A172 (cell line): ENCODE results near the gene PNMA8B. TPM values are rescaled to one million over a fixed set of nuclear protein-coding genes. Genes with fewer than 3 reads are reported as not detected.
"Not testable (repeated sequence)": the region's sequence is repeated elsewhere in the genome, so short reads cannot be mapped to it uniquely, and the experiment has no call there.

Source experiments
- DNase-seq: peaks from one replicate; pipeline ENCODE4 v3.0.0-alpha.2; 2015; ENCODE audit warnings: low spot score
- total RNA-seq: library from RNA; depleted of rRNA; stranded (reverse); fragments of >200 nt; shearing (Covaris generic); gene quantifications from 2 replicates; pipeline ENCODE4 v1.2.3, GENCODE V29; 2014

The PNMA8B gene
- total RNA-seq, 1 experiment from 2014 or later, result not detected

DNA sequence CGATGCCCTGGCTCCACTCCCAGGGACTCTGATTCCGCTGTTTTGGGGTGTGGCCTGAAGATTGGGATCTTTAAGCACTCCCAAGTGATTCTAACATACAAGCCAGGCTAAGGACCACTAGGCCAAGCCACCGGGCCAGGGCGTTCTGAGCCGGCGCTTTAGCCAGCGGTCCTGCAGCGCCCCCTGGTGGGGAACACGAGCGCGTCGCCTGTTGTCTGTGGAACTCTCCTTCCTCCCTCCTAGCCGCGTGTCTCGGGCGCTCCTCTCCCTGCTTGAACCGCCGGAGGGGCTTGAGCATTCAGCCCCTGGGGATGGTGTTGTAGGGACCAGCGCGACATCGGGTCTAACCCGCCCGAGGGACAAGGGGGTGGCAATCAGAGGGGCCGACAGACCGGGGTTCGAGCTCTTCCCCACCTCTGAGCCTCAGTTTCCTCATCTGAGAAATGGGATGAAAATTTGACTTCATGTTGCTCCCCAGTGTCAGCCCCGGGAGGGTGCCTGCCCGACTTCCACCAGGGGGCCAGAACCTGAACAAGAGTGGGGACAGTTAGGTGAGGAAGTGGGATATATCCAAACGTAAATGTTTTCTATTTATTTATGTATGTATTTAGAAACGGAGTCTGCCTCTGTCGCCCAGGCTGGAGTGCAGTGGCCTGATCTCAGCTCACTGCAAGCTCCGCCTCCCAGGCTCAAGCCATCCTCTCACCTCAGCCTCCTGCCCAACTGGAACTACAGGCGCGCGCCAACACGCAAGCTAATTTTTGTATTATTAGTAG, 18.0 kb upstream of the PNMA8B start:
- DNase-seq, result peak; percentile 42

DNA sequence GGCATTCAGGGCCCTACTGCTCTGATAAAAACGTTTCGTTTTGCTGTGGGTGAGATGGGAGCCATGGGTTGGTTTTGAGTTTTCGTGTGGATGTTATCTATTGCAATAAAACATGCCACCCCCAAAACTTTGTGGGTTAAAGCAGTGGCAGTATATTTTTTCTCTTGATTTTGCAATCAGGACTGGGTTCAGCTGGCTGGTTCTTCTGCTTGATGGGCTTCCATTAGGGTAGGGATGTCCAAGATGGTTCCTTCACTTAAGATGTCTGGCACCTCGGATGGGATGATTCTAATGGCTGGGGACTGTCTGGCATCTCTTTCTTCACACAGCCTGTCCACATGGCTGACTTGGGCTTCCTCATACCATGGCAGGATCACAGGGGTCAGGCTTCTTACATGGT, 15.6 kb upstream of the PNMA8B start:
- no peak for DNase-seq

DNA sequence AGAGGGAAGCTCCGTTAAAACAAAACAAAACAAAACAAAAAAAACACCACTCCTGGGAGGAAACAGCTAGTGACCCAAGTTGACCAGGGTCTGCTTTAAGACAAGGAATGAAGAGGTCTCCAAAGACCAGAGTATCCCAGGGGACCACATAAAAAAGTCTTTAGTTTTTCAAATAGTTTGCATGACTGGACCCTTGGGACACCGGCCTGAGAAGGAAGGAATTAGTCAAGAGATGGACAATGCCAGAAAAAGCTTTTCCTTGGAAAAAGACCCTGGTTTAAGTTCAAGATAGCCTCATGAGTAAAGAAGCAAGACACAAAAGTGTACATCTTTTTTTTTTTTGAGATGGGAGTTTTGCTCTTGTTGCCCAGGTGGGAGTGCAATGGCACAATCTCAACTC, 12.5 kb upstream of the PNMA8B start:
- no peak for DNase-seq

DNA sequence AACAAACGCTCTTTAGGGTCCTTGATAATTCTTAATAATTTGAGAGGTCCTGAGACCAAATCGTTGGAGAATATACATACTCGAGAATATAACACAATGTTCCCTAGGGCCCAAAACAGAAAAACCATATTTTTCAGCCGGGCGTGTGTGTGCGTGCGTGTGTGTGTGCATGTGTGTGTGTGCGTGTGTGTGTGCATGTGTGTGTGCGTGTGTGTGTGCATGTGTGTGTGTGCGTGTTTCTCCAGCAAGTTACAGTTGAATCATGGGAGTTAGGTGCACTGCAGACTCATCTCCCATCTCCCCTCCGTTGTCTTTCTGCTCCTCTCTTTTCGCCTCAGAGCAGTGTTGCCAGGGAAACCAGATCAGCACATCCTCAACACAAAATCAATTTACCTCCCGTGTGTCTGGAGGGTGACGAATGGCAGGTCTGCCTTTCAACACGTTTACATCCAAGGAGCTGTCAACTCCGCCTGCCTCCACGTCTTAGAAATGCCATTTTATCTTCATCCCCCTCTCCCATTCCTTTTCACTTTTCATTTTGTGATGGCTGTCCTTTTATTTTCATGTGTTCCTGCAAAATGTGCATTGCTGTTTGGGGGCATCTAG, 8.3 kb upstream of the PNMA8B start:
- DNase-seq, result no peak

DNA sequence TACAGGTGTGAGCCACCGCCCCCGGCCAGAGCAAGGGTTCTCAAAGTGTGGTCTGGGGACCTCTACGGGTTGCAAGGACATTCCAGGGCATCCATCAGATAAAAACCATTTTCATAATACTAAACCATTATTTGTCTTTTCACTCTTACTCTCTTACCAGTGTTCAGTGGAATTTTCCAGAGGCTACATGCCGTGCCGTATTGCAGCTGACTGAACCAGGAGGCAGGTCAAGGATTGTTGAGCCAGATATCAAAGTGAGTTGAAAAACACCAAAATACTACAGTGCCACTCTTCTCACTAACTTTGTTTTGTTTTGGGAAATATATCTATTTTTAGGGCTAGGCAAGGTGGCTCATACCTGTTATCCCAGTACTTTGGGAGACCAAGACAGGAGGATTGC, 7.2 kb upstream of the PNMA8B start:
- no peak for DNase-seq

DNA sequence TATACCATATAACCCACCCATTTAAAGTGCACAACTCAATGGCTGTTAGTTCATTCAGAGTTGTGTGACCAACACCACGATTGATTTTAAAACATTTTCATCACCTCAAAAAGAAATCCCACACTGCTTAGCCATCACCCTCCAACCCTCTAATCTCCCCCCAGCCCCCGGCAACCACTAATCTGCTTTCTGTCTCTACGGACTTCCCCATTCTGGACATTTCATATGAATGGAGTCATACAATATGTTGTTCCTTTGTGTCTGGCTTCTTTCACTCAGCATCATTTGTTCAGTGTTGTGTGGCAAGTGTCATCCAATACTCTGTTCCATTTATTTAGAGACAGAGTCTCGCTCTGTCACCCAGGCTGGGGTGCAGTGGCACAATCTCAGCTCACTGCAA, 4.0 kb upstream of the PNMA8B start:
- no peak for DNase-seq

DNA sequence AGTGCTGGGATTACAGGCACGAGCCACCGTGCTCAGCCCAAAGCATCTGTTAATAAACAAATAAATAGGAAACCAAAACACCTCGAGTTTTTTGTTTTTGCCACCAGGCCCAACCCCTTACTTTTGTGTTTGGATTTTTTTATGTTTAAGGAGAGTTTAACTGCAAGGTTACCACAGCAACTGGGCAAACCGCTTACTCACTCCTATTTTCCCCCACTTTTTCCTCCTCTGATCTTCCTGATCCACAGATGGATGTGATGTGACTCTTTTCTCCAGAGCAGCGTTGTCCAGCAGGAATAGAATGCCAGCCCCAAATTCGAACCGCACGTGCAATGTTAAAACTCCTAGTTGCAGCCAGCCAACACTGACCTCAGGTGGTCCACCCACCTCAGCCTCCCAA, 2.1 kb upstream of the PNMA8B start:
- DNase-seq, result no peak

DNA sequence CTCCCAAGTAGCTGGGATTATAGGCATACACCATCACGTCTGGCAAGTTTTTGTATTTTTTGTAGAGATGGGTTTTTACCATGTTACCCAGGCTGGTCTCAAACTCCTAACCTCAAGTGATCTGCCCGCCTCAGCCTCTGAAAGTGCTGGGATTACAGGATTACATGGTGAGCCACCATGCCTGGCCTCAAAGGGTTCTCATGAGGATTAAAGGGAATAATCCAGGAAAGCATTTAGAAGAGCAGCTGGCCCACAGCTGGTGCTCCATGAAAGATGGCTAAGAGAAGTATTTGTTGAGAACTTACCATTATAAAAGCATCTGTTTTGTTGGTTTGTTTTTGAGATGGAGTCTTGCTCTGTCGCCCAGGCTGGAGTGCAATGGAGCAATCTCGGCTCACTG, 1.2 kb upstream of the PNMA8B start:
- DNase-seq, result not testable (repeated sequence)

DNA sequence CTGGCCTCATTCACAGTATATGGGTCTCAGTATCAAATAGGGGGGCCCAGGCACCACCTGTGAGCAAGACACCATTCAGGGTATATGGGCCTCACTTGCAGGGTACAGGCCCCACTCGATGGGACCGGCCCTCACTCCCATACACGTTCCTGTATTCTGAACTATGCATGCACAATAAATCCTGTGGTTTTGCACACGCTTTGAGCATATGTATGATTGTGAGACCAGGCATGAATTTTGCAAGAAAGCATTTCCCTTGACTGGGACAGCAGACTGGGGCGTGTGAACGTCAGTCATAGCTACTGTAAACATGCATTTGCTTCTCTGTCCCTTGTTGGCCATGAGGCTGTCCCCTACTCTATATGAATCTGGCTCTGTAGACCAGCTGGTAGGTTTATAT, 637 bp upstream of the PNMA8B start:
- no peak for DNase-seq

DNA sequence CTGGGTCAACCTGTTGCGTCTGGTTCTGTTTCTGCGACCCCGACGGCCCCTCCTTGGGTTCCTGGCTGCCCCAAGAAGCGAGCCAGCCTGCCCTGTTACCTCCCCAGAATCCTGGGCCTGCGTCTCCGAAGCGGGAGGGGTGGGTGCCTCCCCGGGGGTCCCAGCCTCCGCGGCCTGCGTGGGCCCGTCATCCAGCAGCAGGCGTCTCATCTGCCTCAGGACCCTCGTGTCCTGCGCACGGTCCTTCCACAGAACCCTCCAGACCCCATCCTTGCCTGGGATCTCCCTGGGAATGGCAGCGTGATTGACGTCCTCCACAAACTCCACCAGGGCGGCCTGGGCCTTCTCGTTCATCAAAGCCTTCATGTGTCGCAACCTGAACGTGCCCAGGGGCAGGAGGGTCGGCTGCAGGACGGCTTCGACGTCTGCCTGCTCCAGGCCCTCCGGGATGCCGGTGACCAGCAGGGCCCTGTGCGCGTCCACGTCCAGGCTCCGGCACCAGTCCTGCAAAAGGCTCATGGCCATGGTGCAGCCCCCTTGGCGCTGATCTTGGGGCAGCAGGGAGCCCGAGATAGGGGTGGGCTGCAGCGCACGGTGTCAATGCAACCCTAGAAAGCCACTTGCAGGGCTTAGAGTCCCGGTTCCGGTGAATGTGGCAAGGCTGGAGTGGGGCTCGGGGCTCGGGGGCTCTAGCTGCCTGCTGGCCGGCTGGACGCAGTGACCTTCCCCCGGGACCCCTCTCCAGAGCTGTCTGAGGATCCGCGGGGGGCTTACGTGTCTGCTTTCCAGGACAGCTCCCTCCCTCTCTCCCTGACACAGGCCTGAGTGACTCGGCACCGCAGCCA, 504 bp downstream of the PNMA8B start:
- DNase-seq, result no peak

DNA sequence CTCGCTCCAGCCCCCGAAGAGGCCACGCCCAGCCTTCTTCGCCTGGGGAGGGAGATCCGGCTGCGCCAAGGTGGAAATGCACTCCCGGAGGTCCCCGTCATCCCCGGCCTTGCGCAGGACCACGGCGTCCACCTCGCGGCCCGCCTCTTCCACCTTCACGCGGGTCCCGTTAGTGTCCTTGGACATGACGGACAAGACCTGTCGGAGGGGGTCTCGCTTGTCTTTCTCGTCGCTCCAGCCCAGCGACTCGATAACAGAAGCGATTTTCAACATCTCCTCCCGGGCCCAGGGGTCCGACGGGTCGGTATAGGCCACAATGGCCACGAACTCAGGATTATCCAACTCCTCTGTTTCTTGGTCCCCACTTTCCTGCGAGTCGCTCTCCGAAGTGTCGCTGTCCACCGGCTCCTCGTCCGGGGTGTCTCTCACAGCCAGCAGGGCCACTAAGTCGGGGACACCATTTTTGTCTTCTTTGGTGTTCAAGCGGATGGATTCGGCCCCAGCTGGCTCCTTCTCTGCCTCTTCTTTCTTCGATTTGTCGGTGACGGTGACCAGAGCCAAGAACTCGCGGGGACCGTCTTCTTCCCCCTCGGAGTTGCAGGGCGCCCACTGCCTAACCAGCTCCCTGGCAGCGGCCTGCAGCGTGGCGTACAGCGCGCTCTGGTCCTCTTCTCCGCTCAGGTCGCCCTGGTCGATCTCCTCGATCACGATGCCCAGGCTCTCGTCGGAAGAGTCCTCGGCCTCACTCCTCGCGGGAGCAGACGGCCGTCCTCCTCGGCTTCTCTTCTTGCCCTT, 1.3 kb downstream of the PNMA8B start:
- no peak for DNase-seq

DNA sequence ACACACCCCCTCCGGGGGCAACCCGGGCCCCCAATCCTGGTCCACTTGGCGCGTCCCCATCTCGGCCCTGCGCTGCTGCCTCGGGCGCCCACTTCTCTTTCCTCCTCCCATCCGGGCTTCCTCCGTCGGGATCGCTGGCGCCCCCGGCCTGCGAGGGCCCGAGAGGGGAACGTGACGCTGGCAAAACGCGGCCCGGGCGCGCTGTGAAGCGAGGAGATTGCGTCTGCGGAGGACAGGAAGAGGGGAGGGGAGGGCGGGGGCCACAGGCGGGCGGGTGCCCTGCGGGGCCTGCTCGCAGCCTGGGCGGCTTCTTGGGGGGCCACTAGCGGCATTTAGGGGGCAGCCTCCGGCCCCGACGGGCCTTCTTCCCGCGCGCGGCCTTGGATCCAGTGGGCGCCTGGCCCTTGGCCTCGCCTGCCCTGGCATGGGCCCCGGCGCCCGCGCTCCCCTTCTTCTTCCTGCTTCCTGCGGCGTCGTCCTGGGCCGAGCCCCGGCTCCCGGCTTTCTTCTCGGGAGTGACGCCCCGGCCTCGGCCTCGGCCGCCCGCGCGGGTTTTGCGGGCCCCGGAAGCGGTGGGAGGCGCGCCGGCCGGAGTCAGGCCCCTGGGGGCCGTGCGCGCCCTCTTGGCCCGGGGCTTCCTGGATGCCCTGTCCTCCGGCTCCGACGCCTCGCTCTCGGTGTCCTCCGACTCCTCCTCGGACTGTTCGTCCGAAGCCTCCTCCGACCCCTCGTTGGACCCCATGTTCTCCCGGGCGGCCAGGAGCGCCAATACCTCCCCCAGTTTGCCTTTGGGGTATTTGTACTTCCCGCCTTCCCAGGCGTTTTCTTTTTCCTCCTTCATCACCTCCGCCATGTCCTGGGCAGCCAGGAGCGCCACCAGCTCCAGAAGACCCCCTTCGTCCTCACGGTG, 2.2 kb downstream of the PNMA8B start:
- no peak for DNase-seq

DNA sequence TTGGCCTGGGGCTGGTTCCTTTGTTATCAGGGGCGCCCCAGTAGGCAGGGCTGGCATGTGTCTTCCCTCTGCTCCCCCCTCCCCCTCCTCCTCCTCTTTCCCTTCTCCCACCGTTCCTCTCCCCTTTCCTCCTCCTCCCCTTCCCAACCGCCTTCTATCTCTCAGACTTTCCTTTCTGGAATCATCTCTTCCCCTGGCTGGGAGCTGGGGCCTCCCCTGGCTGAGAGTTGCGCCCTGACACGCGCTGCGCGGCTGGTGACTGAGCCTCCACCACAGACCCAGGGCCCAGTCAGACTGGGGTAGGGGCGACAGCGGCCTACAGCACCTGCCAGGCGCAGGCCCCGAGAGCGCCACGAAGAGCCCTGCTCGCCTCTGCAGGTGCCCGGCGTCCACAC, 2.8 kb downstream of the PNMA8B start:
- DNase-seq, result no peak

DNA sequence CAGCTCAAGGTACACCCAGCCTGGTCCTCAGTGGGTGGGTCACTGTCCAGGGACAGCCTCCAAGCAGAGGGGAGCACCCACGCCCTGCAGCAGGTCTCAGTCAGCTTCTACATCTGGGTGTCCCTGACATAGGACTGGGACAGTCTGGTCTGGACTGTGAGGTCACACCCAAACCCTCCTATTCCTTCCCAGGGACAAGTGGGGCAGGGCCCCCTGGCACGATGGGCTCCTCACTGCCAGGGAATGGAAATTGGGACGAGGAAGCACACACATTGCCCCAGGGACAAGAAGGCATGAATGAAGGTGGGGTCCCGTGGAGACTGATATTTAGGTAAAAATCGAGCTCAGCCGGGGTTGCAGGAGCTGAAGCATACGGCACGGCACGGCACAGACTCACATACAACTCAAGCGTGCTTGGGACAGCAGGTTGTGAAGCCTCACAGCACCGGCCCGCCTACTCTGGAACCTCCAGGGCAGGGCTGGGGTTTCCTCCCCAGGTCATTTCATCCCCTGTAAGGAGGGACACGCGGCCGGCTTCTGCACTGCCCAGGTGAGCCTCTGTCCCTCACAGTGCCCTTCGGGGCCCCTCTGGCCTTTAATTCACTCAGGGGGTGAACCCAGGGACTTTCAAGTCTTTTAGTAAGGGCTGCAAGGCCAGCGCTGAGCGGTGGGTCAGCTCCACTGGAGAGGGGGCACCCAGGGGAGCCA, 3.5 kb downstream of the PNMA8B start:
- DNase-seq, result no peak

DNA sequence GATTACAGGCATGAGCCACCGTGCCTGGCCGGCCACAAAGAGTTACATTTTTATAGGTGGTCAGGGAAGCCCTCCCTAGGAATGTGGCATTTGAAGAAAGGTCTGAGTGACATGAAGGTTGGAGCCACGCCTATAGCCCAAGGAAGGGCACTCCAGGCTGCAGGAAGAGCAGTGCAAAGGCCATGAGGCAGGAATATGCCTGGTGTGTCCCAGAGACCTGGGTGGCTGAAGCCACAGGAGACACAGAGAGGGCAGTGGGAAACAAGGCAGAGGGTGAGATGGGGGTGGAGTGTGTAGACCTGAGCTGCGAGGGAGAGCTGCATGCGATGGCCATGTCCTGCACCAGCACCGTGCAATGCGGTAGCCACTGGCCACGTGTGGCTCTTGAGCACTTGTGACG, 4.9 kb downstream of the PNMA8B start:
- DNase-seq, result no peak

DNA sequence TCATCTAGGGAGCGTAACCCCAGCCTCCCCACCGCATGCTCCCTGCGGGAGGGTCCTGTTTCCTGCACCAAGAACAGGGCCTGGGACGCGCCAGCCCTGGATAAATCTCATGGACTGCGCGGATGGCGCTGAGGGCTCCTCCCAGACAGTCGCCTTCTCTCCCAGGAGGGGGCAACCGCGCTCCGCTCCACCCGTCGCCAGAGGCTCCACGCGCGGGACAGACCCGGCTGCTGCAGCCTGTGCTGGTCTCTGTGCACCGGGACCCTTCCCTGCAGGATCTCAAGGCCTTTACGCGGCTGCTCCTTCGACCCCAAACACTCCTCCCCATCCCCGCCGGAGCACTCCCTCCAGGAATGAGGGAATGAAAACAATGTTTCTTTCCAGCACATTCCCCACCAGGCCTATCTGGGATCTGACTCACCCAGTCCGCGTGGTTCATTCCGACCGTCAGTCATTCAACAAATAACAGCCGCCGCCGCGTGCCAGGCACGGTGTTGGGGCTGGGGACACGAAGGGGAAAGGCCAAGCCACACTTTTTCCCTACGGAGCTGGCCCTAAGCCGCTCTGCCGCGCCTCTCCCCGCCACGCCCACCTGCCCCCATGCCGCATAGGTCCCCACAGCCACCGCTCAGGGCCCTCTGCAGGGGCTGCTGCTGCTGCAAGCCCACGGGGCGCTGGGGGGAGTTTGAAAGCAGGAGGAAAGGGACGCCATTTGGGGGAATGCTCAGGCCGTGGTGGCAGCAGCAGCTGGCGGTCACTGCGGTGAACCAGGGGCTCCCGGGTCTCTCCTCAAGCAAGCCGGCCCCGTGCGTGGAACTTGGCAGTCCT, 6.0 kb downstream of the PNMA8B start:
- DNase-seq, result no peak

DNA sequence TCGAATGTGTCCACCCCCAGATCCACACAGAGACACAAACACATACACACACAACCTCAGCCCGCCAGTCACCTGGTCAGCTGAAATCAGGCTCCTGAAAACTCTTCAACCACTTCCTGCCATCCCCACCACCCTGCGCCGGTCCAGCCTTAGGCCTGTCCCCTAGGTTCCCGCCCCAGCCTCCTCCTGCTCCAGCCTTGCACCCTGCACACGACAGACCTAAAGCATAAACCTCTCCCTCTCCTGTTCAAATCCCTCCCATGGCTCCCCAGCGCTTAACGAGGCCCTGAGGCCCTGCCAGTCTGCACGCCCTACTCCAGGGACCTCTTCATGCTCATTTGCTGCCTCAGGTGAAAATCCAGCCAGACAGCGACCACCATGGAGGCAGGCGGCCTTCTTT, 7.1 kb downstream of the PNMA8B start:
- DNase-seq, result no peak

DNA sequence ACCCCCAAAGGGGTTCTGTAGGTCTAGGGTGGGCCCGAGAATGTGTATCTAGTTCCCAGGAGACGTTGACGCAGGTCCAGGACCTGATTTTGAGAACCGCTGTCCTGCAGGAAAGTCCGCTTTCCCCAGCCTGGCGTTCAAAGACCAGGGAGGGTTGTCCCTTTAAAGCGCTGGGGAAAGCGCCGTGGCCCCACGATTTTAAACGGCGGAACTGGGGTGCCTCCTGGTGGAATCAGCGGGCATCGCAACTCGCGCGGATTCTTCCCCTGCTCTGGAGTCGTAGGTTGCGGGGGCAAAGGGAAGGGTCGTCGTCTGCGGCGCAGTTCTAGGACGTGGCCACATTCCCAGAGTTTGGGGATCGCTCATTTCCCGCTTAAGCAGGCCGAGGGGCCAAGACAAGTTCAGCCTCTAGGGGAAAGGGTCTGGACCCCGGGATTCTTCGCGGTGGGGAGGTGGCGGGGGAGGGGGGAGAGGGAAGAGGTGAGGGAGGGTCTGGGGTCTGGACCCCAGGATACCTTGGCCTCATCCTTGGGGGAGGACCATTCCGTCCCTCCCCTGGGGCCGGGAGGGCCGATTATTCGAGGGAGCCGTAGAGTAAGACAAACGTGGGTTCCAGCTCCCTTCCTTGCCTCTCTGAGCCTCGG, 7.7 kb downstream of the PNMA8B start:
- peak; percentile 36 for DNase-seq
